ENCODE data around the gene IQCF5. TPM values are rescaled to one million over a fixed set of nuclear protein-coding genes. Genes with fewer than 3 reads are reported as not detected.

Gene IQCF5
- total RNA-seq, 1 experiment from 2014 or later: not detected

- Histone ChIP-seq H3K4me3 (replicated peaks in 1 of 2; ENCODE audit: low read depth in 1 of 2, low read length in 2 of 2) (no peak overlapping the region), H3K4me2 (ENCODE audit: low read length) (no peak overlapping the region), H3K79me2 (ENCODE audit: insufficient read depth, low read length) (no peaks in the 10 kb centered on the region), H3K27ac (ENCODE audit: low read depth, low read length) (no peak overlapping the region), H3K9me3 (ENCODE audit: control insufficient read depth in 1 of 2, insufficient read depth in 1 of 2, low read depth in 1 of 2, low read length in 2 of 2) (no peaks in the 10 kb centered on the region), H3K27me3 (ENCODE audit: insufficient read depth, low read length) (no peaks in the 10 kb centered on the region), H3K36me3 (ENCODE audit: control insufficient read depth in 1 of 2, insufficient read depth in 2 of 2, low read length in 2 of 2) (no peaks in the 10 kb centered on the region), H2AFZ (ENCODE audit: low read depth, low read length, poor library complexity, severe bottlenecking) (no peak overlapping the region), H3K9me2 (ENCODE audit: insufficient read depth) (no peaks in the 10 kb centered on the region), H3K4me1 (ENCODE audit: control insufficient read depth in 1 of 2, insufficient read depth in 2 of 2, low read length in 2 of 2) (peaks cover 0 to 9% of the 10 kb centered on the region in 2 experiments; a peak in 2 of 4 replicates), H4K20me1 (ENCODE audit: insufficient read depth) (no peaks in the 10 kb centered on the region), H3K9ac (ENCODE audit: low read length) (no peak overlapping the region)
- DNase-seq (ENCODE audit: low read depth, low spot score) (no peak), ATAC-seq (no peak)
- intact Hi-C loops (cut with micrococcal nuclease): no loop called here
- BruUV-seq (replicated peaks): no TSS peak
- RAD21 ChIA-PET (ENCODE audit: low non-redundant PET in 1 of 2, low total read pairs in 2 of 2, uncharacterized antibody in 2 of 2, unreplicated experiment in 2 of 2): no interaction called here
- CTCF ChIA-PET: no interaction called here
- POLR2A ChIA-PET: no interaction called here
- TF ChIP-seq POLR2AphosphoS5 (IDR thresholded peaks at IDR 0.05; ENCODE audit: low read depth, low read length) (no peak), CTCF (IDR thresholded peaks at IDR 0.05 in 2 of 3, conservative IDR thresholded peaks at IDR 0.05 in 1 of 3; ENCODE audit: borderline replicate concordance in 1 of 3, insufficient read depth in 1 of 3, low read depth in 2 of 3, low read length in 2 of 3) (no peak), FOSL1 (IDR thresholded peaks at IDR 0.05; ENCODE audit: low read depth) (no peak), ELF1 (IDR thresholded peaks at IDR 0.05; ENCODE audit: borderline replicate concordance, low read depth) (no peak), ZNF274 (IDR thresholded peaks at IDR 0.05; ENCODE audit: low read depth, low read length) (no peak), CBX3 (IDR thresholded peaks at IDR 0.05; ENCODE audit: low read depth) (no peak), ATF3 (IDR thresholded peaks at IDR 0.05) (no peak), EZH2 (IDR thresholded peaks at IDR 0.05) (no peak), ZBTB33 (IDR thresholded peaks at IDR 0.05; ENCODE audit: extremely low read depth, insufficient replicate concordance, low read length) (no peak), RAD21 (IDR thresholded peaks at IDR 0.05; ENCODE audit: low read depth) (no peak)
Measured at GRCh38 chr3:51874411-51874810, 990 bp downstream of the IQCF5 start.
